HepG2 (cell line): Measurements from ENCODE around the gene HMG20B. TPM values are rescaled to one million over a fixed set of nuclear protein-coding genes. Genes with fewer than 3 reads are reported as not detected.

Experiments used
- ATAC-seq: fragments of 200-7000 bp; cut with Tn5 transposase; 3 replicates; pipeline ENCODE4 v1.9.1; 2020; ENCODE audit warnings: mild to moderate bottlenecking, moderate library complexity
- BruUV-seq: library from RNA; stranded (reverse); fragments of 400-500 nt; replicated peaks from 2 replicates; lab custom pipeline; 2021; lab: Mats Ljungman, UMichigan
- CTCF ChIA-PET: fragments of 300-600 bp; formaldehyde crosslinking; extraction: SDS; loops from one replicate; lab custom pipeline; 2021; ENCODE audit warnings: low total read pairs, inconsistent platforms, low intra/inter-chr PET ratio; lab: Yijun Ruan, JAX
- POLR2A ChIA-PET: fragments of 350-600 bp; sonication (Branson Sonifier 250); formaldehyde crosslinking; loops from one replicate; lab custom pipeline; 2020; ENCODE audit warnings: antibody characterized with exemption, inconsistent platforms; lab: Yijun Ruan, JAX
- DNase-seq: peaks from one replicate; pipeline ENCODE4 v3.0.0-alpha.2; 2015; ENCODE audit warnings: low spot score
- FAIRE-seq: peaks from 3 replicates; lab custom pipeline; 2011; peaks lifted over from hg19 to GRCh38; lab: Jason Lieb, UNC
- H2AFZ ChIP-seq: one replicate; pipeline ENCODE4 v1.6.1; 2011; ENCODE audit warnings: low read length, inconsistent platforms
- H3K27ac ChIP-seq: fragments of 300-600 bp; 3 replicates; pipeline ENCODE4 v1.8.0; 2011; ENCODE audit warnings: mixed run types, mild to moderate bottlenecking, mixed read lengths, low read length, inconsistent platforms; ENCODE audit not compliant: insufficient read depth; ENCODE audit errors: extremely low read length
- H3K27me3 ChIP-seq, 2 experiments: fragments of 200-600 bp in 1 of 2; 2 replicates in 1 of 2; 3 replicates in 1 of 2; pipeline versions ENCODE4 v1.6.0 to v1.8.0; 2011; ENCODE audit warnings: low read length in 2 of 2, mild to moderate bottlenecking in 2 of 2, moderate library complexity in 2 of 2, inconsistent platforms in 1 of 2; ENCODE audit not compliant: insufficient read depth in 2 of 2, control insufficient read depth in 1 of 2
- H3K36me3 ChIP-seq, 2 experiments: fragments of 200-600 bp in 1 of 2; replicated peaks in 1 of 2; 2 replicates in 1 of 2; 3 replicates in 1 of 2; pipeline versions ENCODE4 v1.5.1 to v1.8.0; 2011; ENCODE audit warnings: low read length in 2 of 2, inconsistent platforms in 1 of 2; ENCODE audit not compliant: insufficient read depth in 2 of 2, control insufficient read depth in 1 of 2
- H3K4me1 ChIP-seq: 2 replicates; pipeline ENCODE4 v1.5.1; 2012; ENCODE audit warnings: low read length, inconsistent platforms; ENCODE audit not compliant: insufficient read depth
- H3K4me2 ChIP-seq: 2 replicates; pipeline ENCODE4 v1.6.0; 2011; ENCODE audit warnings: low read depth, low read length, inconsistent platforms
- H3K4me3 ChIP-seq, 3 experiments: fragments of 200-600 bp in 1 of 3; sonication (generic), shearing (Covaris generic) in 1 of 3; replicated peaks in 1 of 3; 2 replicates each; pipeline ENCODE4 v1.5.1; 2011 to 2016; ENCODE audit warnings: low read length in 3 of 3, inconsistent platforms in 2 of 3, low read depth in 2 of 3, mild to moderate bottlenecking in 2 of 3, control low read depth in 1 of 3, mixed read lengths in 1 of 3; ENCODE audit not compliant: insufficient read depth in 1 of 3
- H3K79me2 ChIP-seq: one replicate; pipeline ENCODE4 v1.6.1; 2011; ENCODE audit warnings: low read length, inconsistent platforms; ENCODE audit not compliant: insufficient read depth
- H3K9ac ChIP-seq: 2 replicates; pipeline ENCODE4 v1.6.0; 2011; ENCODE audit warnings: mild to moderate bottlenecking, low read depth, low read length, inconsistent platforms; ENCODE audit not compliant: insufficient read depth
- H3K9me3 ChIP-seq: 2 replicates; pipeline ENCODE4 v1.5.1; 2012; ENCODE audit warnings: mild to moderate bottlenecking, low read length
- H4K20me1 ChIP-seq: 2 replicates; pipeline ENCODE4 v1.6.0; 2011; ENCODE audit warnings: inconsistent platforms, mild to moderate bottlenecking, low read length, moderate library complexity; ENCODE audit not compliant: insufficient read depth
- CCDC6 ChIP-seq: sonication (generic); formaldehyde crosslinking; IDR thresholded peaks from 2 replicates; pipeline ENCODE4 v1.8.1; 2022; ENCODE audit warnings: mild to moderate bottlenecking, missing genetic modification reagents, moderate library complexity
- EEA1 ChIP-seq: sonication (generic); formaldehyde crosslinking; IDR thresholded peaks from 2 replicates; pipeline ENCODE4 v1.5.1; 2020; ENCODE audit warnings: mild to moderate bottlenecking, missing genetic modification reagents, borderline replicate concordance
- IKZF1 ChIP-seq: fragments of 450-650 bp; IDR thresholded peaks from 2 replicates; pipeline ENCODE4 v1.7.1; 2016
- MAFG ChIP-seq: sonication (generic); formaldehyde crosslinking; IDR thresholded peaks from 2 replicates; pipeline ENCODE4 v1.5.1; 2020; ENCODE audit warnings: mild to moderate bottlenecking, missing genetic modification reagents
- MEF2D ChIP-seq: sonication (generic); formaldehyde crosslinking; IDR thresholded peaks from 2 replicates; pipeline ENCODE4 v1.5.1; 2020; ENCODE audit warnings: mild to moderate bottlenecking, missing genetic modification reagents
- PAWR ChIP-seq: sonication (generic); formaldehyde crosslinking; IDR thresholded peaks from 2 replicates; pipeline ENCODE4 v1.4.0; 2020; ENCODE audit warnings: missing genetic modification reagents, mild to moderate bottlenecking, borderline replicate concordance
- SIN3A ChIP-seq: IDR thresholded peaks from 2 replicates; pipeline ENCODE4 v1.6.1; 2011; ENCODE audit warnings: low read depth, mild to moderate bottlenecking, control low read depth, low read length, borderline replicate concordance
- ZNF143 ChIP-seq: sonication (generic); formaldehyde crosslinking; IDR thresholded peaks from 2 replicates; pipeline ENCODE4 v1.4.0; 2020; ENCODE audit warnings: missing genetic modification reagents
- ZNF343 ChIP-seq: sonication (generic); formaldehyde crosslinking; IDR thresholded peaks from 2 replicates; pipeline ENCODE4 v1.4.0; 2020; ENCODE audit warnings: mild to moderate bottlenecking, missing genetic modification reagents
- ZNF549 ChIP-seq: sonication (generic); formaldehyde crosslinking; IDR thresholded peaks from 2 replicates; pipeline ENCODE4 v1.5.0; 2020; ENCODE audit warnings: missing genetic modification reagents
- ZNF703 ChIP-seq: sonication (generic); formaldehyde crosslinking; IDR thresholded peaks from 2 replicates; pipeline ENCODE4 v1.5.1; 2020; ENCODE audit warnings: missing genetic modification reagents, mild to moderate bottlenecking, moderate library complexity, borderline replicate concordance
- WGBS: methylation state at CpG from one replicate; pipeline ENCODE4 v1.1.6; 2017; ENCODE audit warnings: low lambda C conversion rate; 5-methylcytosine and 5-hydroxymethylcytosine counted together
- in situ Hi-C: cut with HindIII; loops from 2 replicates; pipeline ENCODE4 v1.10.0; 2017; ENCODE audit warnings: low pct_unique_long_range_greater_than_20kb; ENCODE audit not compliant: extremely low pct_ligation_motif_present
- intact Hi-C: fragments of 100-400 bp; cut with micrococcal nuclease; formaldehyde crosslinking; loops from one replicate; pipeline ENCODE4 v1.10.0; 2022; ENCODE audit not compliant: unreplicated experiment
- polyA plus RNA-seq, 8 experiments: library from polyadenylated mRNA; depleted of rRNA in 3 of 8; stranded (reverse) in 7 of 8; unstranded in 1 of 8; fragments of >200 nt; fragmentation: Illumina TruSeq in 4 of 8; extraction: Trizol in 4 of 8; gene quantifications; 2 replicates each; pipeline versions ENCODE4 v1.2.1 to v1.2.3, GENCODE V29; 2011 to 2016; ENCODE audit warnings: low read depth in 4 of 8, missing spikeins in 1 of 8, mixed read lengths in 1 of 8; ENCODE audit not compliant: insufficient read depth in 1 of 8
- total RNA-seq, 5 experiments: library from RNA; depleted of rRNA; stranded (reverse); fragments of >200 nt; fragmentation: Illumina TruSeq; extraction: Trizol; gene quantifications; 2 replicates each; pipeline ENCODE4 v1.2.3, GENCODE V29; 2016; ENCODE audit warnings: low read depth in 1 of 5
- TF ChIP-seq, protein P1 (sequence below): sonication (generic); formaldehyde crosslinking; IDR thresholded peaks from 2 replicates; pipeline ENCODE4 v1.8.0; 2022; ENCODE audit warnings: missing genetic modification reagents, low read depth, mild to moderate bottlenecking, borderline replicate concordance

HMG20B gene
- total and polyA plus RNA-seq, 2 of the 13 experiments (the other 11 are each of a cell fraction or from before 2014, with no cell fraction given) = 23.9 to 29.2 TPM

DNA sequence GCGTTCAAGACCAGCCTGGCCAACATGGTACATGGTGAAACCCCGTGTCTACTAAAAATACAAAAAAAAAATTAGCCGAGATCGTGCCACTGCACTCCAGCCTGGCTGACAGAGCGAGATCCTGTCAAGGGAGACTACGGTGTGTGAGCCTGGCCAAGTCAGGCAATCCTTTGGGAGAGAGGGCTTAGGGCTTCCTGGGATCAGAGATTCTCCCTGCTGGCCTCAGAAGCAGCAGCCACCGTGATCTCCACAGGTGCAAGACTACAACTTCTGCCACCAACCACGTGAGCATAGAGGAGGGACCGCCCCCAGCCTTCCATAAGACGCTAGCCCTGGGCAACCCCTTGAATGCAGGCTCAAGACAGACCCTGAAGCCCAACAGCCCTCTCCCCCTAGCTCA lies 22.9 kb upstream of the HMG20B start:
- Histone ChIP-seq H3K9ac (no peak overlapping the region), H3K4me1 (peaks cover 25% of the 10 kb centered on the region), H3K4me2 (no peak overlapping the region), H3K4me3 (no peak overlapping the region), H4K20me1 (no peaks in the 10 kb centered on the region), H3K27me3 (no peaks in the 10 kb centered on the region), H3K79me2 (no peaks in the 10 kb centered on the region), H3K9me3 (no peaks in the 10 kb centered on the region), H3K27ac (no peak overlapping the region), H2AFZ (no peak overlapping the region), H3K36me3 (peaks cover 0 to 10% of the 10 kb centered on the region in 2 experiments; a peak in 3 of 5 replicates)
- BruUV-seq = no TSS peak
- TF ChIP-seq ZNF703 (CRISPR knock-in tag) = no peak
- no peak for TF ChIP-seq MAFG
- TF ChIP-seq SIN3A = no peak
- no peak for TF ChIP-seq IKZF1
- no peak for TF ChIP-seq PAWR (CRISPR knock-in tag)
- TF ChIP-seq EEA1 (CRISPR knock-in tag) = no peak
- TF ChIP-seq, protein P1, sequence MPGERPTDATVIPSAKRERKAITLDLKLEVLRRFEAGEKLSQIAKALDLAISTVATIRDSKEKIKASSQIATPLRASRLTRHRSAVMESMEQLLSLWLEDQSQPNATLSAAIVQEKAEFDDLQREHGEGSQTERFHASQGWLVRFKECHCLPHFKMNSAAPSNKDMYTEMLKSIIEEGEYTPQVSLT (CRISPR knock-in tag) = no peak
- TF ChIP-seq CCDC6 (CRISPR knock-in tag) = no peak
- TF ChIP-seq ZNF143 = no peak
- TF ChIP-seq MEF2D = no peak
- TF ChIP-seq ZNF549 = no peak
- no peak for TF ChIP-seq ZNF343
- POLR2A ChIA-PET = no interaction called here
- ATAC-seq (no peak), DNase-seq (no peak), FAIRE-seq (no peak)
- CTCF ChIA-PET = no interaction called here
- in situ Hi-C loops = no loop called here
- intact Hi-C loops = no loop called here
- 98% methylated on average over 7 of the region's 10 CpGs for WGBS
